ENCODE data around the gene ITPR2.
A peak's percentile ranks its signal among the peaks of the same experiment; 100 is the strongest.
"Not testable (repeated sequence)": the region's sequence is repeated elsewhere in the genome, so short reads cannot be mapped to it uniquely, and the experiment has no call there.

Gene ITPR2

DNA sequence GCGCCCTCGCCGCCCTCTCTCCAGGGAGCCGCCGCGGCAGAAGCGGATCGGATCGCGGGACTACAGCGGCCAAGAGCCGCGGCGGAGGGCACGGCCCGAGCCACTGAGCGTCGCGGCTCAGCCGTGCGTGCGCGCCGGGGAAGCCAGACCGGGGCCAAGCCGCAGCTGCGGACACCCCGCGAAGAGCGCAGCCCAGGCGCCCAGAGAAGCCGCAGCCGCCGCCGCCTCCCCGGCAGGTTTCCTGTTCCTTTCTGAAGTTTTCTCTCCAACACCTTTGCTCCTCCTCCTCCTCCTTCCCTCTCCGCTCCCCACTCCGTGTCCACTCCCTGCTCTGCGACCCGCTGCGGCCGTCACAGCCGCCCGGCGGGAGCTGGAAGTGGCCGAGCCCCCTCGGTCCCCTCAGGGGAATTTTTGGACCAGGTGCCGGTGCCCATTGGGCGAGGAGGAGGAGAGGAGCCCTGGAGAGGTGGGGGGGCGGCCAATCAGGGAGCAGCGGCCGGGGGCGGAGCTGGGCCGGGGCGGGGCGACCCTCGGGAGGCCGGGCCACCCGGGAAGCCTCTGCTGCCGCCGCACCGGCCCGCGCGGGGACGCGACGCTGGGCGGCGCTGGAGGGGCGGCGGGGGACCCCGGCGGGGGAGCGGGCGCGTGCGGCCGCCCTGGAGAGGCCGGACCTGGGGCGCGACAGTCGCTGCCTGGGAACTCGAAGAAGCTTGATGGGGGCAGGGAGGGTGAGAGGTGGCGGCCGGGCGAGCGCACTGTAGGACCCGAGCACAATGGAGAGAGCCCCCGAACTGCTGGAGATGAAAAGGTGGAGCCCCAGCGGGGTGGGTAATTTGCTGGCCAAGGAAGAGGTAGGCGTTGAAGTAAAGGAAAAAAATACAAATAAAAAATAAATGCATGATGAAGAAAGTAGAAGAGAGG, at the start of gene ITPR2:
Gene ITPR2 (minus strand): TSS at position 373 of the 921 bp plus-strand sequence. CDS start 413 bp downstream, outside the sequence.
- no peak for FAIRE-seq

DNA sequence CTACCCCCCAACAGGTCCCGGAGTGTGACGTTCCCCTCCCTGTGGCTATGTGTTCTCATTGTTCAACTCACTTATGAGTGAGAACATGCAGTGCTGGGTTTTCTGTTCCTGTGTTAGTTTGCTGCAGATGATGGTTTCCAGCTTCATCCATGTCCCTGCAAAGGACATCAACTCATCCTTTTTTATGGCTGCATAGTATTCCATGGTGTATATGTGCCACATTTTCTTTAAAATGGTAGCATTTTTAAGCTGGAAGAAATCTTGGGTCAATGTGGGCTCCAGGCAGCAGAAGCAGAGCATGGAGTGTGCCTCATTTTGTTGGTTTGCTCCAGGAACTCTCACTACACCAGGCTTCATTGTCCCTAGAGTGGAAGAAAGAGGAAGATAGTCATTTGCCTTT, 47.6 kb upstream of the ITPR2 start:
- FAIRE-seq, result no peak

DNA sequence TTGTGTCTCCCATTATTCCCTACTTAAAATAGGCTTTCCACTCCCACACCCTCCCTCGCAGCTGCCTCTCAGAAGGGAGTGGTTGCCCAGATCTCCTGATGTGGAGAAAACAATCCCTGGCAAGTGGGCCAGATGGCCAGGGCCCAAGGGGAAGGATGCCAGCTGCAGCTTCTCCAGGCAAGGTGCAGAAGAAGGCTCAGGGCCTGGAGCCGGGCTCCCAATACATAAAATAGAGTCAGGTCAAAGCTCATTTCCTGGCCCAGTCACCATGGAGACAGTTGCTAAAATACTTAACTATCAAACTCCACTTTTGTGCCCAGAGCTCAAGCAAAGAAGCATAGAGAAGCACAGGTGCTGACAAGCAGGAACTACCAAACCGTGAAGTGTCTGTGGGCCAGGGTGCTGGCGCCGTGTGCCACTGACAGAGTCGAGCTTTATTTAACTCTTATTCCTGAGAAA, 45.7 kb upstream of the ITPR2 start:
- no peak for FAIRE-seq

DNA sequence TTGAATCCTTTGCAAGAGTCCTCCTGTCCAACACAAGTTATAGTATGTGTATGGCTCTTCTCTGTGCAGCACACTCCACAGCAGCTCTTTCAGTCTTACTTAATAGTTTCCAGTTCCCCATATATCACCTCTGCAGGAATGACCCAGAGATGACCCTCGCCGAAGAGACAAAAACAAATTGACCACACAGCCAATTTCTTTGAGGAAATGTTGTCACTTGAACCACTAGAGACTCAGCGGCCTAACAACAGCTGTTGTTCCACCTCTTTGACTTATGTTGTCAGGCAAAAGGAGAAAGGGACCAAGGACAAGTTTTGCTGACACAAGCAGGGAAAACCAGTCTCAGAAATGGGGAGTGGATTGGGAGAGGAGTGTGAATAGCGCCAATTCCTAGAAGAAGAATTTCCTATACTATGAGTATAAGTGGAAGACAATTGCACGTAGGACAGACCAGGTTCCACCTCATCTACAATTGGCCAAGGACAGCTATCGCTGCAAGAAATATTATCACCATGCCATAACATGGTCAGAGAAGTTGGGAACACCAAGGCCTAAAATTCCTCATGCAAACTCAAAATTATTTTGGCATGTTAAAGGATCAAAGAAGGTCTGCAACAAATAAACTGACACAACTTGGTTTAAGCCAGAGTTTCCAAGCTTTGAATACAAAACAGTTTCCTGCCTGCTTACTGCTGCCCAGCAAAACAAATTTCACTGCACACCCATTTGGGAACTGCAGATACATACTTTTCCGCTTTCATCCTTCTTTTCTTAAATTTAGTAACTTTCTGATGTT, 41.7 kb upstream of the ITPR2 start:
- FAIRE-seq, result no peak

DNA sequence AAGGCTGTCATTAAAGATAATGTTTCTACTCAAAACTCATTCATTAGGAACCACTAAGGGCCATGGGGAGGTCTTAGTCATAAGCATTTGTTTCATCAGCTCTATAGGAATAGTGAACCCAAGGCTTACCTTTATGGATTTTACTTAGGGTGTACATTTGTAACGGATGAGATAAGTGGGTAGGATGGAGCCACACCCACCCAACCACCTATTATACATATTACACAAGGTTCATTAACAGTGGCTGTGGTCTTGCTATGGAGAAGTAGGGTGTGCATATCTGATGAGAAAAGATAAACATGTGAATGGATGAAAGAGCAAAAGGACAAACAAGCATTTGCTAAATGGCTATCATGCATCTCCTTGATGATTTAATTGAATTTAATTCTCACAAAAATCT, 39.6 kb upstream of the ITPR2 start:
- no peak for FAIRE-seq

DNA sequence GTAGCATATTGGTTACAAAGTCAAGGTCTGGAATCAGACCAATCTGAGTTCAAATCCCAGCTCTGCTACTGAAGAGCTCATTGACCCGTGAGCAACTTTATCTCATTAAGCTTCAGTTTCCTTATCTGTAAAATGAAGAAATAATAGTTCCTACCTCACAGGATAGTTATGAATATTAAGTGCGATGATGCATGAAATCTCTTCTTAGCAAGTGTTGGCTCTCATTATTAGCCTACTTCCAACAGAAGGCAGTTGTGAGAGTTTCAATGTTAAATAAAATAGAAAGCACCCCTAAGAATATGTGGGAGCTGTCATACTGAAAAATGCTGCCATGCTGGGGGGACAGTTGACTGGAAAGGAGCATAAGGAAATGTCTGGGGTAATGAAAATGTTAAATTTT, 39.0 kb upstream of the ITPR2 start:
- no peak for FAIRE-seq

DNA sequence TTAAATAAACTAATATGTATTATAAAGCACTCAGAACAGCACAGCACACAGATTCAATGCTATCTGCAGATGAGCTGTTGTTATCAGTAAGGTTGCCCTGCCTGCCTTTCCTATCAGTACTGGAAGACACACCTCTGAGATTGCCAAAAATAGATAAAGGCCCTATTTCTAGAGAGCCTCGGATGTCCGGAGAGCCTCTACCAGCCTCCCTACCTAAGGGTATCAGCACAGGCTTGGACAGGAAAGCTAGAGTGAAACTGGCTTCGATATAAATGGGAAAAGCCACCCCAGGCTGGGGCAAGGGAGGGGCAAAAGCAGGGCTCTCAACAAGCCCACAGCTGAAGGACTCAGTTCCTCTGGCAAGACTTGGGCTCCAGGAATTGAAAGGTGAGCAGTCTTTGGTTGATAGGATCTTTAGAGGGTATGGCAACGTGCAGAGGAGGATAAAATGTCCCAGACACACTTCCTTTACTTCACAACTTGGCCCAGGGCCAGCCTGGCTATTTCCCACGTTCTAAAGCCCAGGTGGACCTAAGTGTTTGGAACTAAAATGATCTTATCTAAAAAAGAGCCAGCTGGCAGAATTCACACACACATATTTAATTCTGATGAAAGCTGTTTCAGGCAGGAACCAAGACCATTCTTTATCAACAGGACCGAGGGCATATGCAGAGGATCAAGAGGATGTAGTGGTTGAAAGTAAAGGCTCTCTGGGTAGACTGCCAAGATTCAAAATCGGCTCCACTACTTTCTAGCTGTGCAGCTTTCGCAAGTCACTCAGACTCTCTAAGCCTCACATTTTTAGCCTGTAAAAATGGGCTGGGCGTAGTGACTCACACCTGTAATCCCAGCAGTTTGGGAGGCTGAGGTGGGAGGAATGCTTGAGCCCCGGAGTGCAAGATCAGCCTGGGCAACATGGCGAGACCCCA, 37.8 kb upstream of the ITPR2 start:
- no peak for FAIRE-seq

DNA sequence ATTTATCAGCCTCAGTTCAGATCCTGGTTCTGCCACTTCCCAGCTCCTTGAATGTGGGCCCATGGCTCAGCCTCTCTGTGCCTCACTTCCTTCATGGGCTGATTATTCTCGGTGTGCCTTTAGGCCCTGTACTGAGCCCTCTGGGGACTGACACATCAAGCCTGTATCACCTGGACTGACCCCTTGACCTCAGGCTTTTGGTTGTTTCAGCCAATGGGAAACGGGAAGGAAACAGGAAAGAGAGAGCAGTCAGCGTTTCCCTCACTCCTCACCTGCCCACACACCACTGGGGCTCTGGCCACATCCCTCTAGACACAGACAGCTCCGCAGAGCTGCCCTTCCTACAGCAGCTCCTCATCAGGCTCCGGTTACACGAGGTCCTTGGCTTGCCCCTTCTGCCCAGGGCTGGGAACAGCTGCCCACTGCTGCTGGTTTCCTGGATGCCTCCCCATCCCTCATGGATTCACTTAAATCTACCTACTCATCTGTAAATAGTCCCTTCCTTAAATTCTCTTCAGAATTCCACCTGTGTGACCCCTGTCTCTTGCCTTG, 37.0 kb upstream of the ITPR2 start:
- no peak for FAIRE-seq

DNA sequence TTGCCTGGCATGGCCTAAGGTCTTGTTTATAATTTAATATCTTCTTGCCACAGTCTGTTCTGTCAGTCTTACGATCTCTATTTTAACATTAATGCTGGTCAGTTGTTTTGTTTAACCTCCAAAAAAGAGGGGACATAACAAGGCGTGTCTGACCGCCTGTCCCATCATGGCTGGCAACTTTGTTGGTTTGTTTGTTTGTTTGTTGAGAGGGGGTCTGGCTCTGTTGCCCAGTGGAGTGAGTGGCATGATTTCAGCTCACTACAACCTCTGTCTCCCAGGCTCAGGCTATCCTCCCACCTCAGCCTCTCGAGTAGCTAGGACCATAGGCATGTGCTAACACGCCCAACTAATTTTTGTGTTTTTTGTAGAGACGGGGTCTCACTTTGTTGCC, 36.1 kb upstream of the ITPR2 start:
- no peak for FAIRE-seq

DNA sequence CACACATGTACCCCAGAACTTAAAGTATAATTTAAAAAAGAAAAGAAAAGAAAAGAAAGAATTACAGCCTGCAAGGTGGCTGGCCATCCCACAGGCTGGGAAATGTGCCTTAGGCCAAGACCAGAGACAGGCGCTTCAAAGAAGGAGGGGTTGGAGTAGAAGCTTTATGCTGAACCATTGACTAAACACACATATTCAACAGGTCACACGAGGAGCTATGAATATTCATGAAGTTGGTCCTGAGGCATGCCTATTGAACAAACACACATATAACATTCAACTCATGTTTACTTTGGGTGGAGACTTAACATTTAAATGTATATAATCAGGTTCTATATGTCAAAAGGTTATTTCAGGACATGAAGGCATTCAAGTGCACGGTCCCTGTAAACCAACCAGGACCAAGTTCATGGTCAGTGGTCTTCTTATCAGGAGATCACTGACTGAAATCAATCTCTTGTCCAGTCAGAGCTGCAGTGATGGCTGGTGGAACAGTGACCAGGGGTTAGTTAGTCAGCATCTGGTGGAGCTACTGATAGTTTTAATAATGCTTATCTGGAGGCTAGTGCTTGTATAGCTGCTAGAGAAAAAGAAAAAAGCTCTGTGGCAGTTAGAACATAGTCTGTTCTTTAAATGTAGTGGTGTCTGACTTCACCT, 35.6 kb upstream of the ITPR2 start:
- FAIRE-seq, result no peak

DNA sequence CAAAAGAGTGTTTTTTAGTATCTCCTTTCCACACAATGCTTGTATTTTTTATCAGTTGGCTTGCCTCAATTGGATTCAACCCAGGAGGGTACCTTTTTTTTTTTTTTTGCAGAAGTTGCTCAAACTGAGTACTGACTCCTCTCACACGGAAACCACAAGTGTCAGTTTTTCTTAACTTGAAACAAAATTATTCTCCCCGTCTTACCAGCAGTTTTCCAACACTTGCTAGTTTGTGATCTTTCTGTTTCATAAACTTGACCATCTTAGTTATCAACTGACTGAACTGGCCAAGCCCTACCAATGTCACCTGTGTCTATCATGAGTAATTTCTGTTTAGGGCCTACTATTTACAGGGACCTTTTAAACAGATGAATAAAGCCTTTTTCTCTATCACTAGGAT, 34.1 kb upstream of the ITPR2 start:
- no peak for FAIRE-seq

DNA sequence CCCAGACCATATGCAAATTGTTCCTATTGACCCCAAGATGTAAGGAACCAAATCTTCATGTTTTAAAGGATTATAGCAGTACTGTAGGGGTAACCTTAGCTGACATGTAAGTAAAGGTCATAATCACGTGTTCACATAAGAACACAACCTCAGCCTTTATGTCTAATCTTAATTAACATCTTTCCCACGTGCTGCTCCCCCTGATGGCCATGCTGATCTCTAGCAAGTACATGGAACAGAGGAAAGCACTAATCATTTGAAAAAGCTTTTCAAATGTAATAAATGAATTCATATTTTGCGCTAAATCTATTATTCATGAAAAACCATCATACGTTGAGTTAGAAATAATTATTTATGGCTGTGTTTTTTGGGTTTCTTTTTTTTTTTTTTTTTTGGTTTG, 30.5 kb upstream of the ITPR2 start:
- FAIRE-seq, result no peak

DNA sequence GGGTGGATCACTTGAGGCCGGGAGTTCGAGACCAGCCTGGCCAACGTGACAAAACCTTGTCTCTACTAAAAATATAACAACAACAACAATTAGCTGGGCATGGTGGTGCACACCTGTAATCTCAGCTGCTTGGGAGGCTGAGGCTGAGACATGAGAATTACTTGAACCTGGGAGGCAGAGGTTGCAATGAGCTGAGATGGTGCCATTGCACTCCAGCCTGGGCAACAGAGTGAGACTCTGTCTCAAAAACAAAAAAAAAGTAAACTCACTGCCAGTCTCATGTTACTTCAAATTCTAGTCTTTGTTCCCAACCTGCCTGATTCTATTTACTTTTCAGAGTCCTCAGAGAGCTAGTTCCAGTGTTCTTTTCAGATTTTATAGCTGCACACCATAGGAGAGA, 29.8 kb upstream of the ITPR2 start:
- FAIRE-seq, result not testable (repeated sequence)

DNA sequence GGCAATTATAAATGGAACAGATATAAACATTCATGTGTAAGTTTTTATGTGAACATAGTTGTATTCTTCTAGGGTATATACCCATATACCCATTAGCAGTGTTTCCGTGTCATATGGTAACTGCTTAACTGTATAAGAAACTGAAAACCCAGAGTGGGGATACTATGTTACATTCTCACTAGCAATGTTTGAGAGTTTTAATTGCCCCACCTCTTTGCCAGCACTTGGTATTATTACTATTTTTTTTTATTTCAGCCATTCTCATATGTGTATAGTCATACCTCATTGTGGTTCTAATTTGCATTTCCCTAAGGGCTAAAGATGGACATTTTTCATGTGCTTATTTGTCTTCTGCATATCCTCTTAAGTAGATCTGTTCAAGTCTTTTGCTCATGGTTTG, 28.7 kb upstream of the ITPR2 start:
- FAIRE-seq, result no peak

DNA sequence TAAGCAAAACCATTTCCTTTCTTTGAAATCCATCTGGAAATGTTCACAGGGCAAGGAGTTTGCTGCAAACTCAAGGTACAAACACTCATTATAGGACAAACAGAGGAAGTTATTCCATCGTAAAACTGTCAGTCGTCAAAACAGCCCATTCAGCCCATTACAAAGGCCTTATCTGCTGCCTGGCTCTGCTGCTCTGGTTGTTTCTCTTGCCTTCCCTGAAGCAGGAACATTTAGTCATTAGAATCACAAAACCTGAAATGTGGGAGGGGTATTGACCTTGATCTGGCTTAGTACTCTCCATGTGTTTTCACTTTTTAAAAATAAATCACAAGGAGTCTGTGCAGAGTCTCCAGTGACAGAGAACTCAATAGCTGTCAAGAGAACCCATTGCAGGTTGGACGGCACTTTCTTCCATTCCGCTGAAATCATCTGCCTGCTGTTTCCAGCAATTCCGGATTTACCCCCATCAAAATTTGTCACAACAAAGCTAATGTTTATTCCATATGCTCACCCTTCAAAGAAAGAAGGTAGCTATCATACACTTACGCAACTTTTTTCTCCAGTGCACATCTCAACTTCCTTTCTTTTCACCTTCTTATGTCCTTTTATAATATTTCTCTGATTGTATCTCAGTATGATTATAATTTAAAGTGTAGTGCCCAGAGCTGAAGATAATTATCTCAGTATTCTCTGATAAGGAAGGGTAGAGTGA, 24.6 kb upstream of the ITPR2 start:
- no peak for FAIRE-seq

DNA sequence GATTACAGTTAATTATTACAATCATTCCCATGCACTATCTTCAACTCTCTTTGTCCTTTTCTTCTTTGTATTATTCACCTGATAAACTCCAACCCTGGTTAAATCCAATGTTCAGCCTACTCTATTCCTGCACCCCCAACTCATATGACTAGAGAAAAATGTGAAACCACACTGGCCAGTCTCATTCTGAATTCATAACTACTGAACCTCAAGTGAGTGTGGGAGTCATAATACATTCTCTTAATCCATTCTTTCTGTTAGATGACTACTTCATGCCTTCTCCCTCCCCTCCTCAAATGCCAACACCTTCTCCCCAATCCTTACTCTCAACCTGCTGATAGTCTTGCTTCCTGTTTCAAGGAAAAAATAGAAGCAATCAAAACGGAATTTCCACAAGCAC, 22.3 kb upstream of the ITPR2 start:
- no peak for FAIRE-seq

DNA sequence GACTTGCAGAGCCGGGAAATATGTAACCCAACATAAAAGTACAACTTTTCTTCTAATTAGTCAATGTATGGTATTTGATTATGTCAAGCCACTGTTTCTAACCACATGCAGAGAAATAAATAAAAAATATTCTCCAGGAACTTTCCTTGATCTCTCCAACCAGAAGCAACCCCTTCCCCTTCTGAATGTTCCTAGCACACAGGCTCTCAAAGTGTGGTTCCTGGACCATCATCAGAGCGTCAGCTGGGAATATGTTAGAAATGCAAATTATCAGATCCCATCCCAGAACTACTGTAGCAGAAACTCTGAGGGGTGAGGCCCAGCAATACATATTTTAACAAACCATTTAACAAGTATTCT, 21.0 kb upstream of the ITPR2 start:
- FAIRE-seq, result no peak

DNA sequence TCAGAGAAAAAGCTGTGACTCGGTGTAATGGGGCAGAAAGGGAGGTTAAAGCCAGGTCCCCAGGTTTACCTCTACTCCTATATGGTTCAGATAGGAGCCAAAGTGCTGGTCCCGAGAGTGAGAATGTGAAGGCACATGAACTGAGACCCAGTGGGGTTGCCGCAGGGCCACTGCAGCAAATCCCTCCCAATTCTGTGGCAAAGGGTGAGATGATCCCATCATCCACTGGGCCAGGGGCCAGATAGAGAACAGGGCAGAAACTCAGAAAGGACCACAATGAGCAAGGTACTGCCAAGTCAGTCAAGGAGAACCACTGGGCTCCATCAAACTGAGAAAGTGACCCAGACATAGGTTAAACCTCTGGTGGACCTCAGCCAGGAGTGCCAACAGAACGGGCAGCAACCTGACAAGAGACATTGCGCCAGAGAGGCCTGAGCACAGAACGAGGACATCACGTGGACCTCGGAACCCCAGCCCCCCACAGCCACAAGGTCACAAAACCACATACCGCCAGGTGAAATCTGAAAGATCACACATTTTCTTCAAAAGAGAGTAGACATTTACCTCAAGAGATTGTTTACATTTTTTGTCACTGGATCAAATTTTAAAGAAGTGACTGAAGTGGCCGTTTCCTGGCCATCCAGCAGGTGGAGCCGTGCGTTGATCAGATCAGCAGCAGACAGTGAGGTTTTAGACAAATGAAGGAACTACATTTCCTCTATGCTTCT, 20.5 kb upstream of the ITPR2 start:
- FAIRE-seq, result peak; percentile 94

DNA sequence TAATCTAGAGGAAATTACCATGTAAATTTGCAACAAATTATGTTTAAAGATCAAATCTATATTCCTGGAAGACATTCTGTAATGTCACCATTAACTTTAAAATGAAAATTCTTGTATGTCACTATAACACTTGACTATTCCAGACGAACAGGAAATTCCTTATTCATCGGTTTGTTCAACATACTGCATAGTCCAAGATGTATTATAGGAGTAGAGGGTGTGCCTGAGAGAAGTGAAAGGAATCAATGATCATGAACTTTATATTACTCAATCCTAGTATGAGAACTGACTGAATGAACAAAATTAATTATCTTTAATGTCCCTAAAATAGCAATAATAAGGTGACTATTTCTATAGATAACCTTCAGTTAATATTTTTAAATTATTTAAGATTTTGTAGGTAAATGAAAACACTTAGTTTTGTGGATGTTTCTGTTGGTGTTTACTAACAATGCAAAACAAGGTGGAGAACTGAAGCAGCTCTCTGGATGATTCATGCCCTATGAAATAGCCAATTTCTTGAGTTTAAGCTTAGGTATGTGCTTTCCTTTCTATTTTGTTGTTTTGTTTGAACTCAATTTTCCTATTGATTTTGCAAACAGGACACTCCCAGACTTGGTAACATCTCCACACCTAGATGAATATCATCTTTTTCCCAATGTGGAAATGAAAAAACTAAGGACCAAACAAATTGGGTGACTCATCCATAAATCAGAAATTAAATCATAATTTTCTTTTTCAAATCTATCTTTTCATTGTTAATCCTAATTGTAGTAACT, 18.2 kb upstream of the ITPR2 start:
- peak; percentile 47 for FAIRE-seq

Data from A204.1 (cell line).